Right renal pelvis (tissue), 4 donors: ENCODE data around the gene SMAD1. TPM values are rescaled to one million over a fixed set of nuclear protein-coding genes. Genes with fewer than 3 reads are reported as not detected.
"Not testable (repeated sequence)": the region's sequence is repeated elsewhere in the genome, so short reads cannot be mapped to it uniquely, and the experiment has no call there.

Experiments used
- DNase-seq, 4 donors: peaks; one replicate each; pipeline ENCODE4 v3.0.0-alpha.2; 2013; ENCODE audit warnings: low read depth in 4 of 4, low spot score in 3 of 4, missing footprints in 1 of 4
- polyA plus RNA-seq, 4 donors: library from polyadenylated mRNA; unstranded; fragments of 120-200 nt; gene quantifications; one replicate each; pipeline ENCODE4 v1.2.1, GENCODE V29; 2013; ENCODE audit not compliant: insufficient read length in 4 of 4

Gene SMAD1
- polyA plus RNA-seq, 4 donors: 54.9 to 71.8 (median 69.3) TPM

DNA sequence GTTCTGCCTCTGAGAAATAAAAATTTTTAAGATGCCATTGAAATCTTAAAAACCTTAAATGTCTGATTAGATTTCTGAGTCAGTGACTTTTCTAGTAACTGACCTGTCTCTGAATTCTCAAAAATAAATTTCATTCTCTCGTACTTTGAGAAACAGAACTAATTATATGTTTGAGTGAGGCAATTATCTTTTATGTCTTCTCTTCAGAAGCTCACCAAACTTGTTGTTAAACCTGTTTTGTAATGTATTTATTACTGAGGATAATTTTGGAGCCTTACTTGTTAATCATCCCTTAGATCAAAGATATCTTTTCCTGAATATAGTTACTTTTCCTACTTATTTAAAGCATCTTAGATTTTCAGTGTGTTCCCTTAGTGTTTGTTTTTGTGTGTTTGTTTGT lies 73.0 kb downstream of the SMAD1 start:
- no peak for DNase-seq

DNA sequence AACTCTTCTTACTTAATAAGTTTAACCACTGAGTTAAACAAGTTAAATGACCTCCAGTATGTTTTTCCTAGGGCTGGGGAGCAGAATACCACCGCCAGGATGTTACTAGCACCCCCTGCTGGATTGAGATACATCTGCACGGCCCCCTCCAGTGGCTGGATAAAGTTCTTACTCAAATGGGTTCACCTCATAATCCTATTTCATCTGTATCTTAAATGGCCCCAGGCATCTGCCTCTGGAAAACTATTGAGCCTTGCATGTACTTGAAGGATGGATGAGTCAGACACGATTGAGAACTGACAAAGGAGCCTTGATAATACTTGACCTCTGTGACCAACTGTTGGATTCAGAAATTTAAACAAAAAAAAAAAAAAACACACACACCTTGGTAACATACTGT lies 76.1 kb downstream of the SMAD1 start:
- peak in 2 of 4 donors; percentile 28 to 35 for DNase-seq

DNA sequence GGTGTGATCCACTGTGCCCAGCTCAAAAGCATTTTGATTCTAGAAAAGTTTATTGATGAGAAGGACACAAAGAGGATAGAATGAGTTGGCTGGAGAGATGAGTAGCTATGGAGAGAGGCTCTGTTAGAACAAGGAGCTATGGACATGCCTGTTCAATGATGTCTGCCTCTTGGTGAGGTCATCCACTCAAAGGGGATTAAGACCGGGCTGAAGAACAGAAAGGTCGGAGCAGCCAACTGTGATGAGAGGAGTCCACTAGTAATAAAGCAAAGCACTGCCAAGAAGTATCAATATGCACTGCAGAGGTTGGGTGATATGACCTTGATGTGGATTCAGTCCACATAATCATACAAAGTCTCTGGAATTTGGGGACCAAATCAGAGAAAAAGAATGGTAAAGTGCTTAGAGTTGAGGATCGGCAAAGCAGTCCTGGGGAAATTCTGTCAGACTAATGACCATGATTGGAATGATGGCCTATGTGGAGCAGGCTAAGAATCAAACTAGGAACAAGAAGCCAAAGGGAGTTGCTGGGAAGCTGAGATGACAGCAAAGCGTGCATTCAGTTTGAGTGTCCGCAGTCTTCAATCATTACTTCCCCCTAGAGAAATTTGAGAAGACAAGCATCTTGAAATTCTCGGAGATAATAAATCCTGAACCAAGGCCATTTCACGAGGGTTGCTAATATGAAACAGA lies 81.8 kb downstream of the SMAD1 start:
- DNase-seq: no peak

DNA sequence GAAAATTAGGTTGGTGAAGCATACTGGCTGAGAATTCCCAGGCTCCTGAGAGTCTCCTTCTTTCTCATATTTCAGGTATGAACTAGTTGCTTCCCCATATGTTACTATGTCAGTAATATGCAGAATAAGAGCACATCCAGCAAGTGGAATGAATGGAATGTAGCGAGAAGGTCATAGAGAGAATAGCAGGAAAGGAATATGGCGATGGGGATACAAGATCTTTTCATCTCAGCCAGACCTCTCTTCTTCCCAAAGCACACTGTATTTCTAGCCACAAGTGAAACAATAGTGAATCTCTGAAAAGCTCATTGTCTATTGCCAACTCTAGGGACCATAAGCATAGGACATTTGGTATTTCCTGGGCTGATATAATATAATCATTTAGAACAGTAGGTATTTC lies 82.9 kb downstream of the SMAD1 start:
- no peak for DNase-seq

DNA sequence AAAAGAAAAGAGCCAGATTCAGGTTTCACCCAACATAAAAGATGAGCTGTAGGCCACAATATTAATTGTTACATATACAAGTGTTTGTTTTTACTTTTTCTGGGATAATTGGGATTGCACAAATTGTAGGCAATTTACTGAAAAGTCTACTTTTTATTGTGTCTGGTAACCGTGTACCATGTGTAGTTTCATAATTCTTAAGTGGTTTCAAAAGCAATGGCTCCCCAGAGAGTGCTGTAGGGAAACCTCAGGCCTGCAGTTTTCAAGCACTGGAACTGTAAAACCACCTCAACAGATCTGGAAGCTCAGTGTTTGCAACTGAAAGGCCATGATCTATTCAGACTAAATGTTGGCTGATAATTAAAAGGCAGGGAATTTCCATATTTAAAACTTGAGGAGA lies 83.7 kb downstream of the SMAD1 start:
- DNase-seq: no peak

DNA sequence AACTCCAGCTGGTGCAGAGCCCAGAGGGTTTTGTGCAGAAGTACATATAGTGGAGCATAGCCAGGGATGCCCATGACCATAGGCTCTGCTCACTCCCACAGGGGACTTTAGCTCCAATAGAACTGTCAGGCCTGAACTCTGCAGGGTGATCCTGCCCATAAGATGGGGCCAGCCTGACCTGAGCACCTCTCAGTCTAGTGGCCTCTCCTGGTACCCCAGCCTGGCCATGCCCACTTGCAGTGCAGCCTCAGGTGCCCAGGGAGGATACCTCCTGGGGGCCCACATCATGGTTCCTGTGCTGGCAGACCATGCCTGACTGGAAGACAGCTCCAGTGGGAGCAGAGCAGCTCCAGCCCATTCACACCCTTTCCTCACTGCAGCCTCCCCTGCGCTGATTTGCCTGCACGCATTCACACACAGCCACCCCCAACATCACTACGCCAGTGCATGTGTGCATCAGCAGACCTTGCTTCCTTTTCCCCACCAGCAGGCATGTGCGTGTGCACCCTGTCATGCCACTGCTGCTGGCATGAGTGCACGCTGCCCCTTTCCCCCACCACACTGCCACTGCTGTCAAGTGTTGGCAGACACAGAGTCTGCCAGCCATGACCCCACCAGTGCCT lies 84.5 kb downstream of the SMAD1 start:
- DNase-seq: no peak

DNA sequence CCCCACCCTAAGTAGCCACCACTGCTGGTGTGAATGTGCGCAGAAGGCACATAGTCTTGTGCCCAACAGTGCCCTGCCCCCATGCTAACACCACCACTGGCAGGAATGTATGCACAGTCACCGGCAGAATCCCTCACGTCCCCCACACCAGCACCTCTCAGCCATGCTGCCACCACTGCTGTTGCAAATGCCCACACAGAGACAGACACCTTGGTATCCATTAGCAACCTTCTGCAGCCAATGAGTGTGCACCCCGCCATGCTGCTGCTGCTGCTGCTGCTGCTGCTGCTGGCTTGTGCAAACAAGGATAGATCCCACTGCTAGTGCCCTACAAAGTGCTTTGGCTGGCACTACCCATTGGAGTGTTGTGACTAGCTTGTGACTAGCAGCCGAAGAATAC lies 85.1 kb downstream of the SMAD1 start:
- no peak for DNase-seq

DNA sequence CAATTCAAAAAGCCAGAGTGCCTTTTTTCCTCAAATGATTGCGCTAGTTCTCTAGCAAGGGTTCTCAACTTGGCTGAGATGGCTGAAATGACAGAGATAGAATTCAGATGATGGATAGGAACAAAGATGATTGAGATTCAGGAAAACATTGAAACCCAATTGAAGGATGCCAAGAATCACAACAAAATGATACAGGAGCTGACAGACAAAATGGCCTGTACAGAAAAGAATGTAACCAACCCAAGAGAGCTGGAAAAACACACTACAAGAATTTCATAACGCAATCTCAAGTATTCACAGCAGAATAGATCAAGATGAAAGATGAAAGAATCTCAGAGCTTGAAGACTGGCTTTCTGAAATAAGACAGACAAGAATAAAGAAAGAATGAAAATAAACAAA lies 85.9 kb downstream of the SMAD1 start:
- DNase-seq: no peak

DNA sequence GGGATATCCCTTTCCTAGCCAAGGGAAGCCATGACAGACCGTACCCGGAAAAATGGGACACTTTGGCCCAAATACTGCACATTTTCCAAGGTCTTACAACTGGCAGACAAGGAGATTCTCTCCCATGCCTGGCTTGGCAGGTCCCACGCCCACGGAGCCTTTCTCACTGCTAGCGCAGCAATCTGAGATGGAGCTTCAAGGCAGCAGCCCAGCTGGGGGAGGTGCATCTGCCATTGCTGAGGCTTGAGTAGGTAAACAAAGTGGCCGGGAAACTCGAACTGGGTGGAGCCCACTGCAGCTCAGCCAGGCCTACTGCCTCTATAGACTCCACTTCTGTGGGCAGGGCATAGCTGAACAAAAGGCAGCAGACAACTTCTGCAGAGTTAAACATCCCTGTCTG lies 92.9 kb downstream of the SMAD1 start:
- DNase-seq: not testable (repeated sequence)

DNA sequence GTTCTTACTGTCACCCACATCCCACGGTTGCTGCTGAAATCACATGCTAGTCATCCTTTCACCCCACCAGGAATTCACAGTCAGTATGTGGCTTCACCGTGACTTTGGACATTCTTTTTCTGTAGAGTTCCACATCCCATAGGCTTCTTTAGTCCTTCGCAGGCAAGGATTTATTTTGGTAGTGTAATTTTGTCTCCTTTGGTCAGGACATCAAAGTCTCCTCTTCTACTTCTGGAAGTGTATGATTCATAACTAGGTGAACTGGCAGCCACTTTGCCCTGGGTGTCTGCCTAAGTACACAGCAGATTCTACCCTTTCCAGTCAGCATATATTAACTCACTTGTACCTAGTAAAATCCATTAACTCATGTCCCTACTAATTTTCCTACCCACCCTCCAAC lies 99.3 kb downstream of the SMAD1 start:
- DNase-seq: no peak

DNA sequence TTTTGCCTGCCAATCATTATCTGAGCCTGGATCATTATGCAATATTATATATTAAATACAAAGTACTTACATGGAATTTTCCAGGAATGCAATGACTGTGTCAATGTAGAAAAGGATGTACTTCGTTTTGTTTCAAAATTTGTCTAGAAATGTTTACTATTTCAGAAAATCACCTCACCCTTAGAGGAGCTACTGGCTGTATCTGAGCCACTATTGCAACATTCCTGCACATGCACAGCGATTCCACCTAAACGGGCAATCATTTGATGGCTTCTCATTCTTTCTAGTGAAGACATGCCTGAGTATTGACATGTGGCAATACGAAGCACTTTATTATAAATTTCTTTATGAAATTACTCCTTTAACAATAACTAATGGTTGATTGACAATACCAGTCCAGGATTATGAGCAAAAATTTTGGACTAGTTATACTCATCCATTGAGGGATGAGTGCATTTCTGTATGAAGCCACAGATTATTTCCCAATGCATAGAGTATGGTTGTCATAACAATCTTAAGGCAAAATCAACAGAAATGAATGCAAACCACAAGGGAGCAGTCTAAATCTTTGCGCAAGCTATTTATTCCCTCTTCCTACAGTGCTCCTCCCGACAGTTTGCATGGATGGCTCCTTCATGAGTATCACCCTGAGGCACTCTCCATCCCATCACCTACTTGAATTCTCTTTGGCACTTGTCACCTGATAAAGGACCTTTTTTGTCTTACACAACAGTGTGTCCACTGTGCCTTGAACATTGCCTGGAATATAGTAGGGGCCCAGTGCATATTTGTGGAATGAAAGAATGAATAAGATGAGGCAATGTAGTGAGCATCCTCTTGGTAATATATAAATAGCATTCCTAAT lies 101.8 kb downstream of the SMAD1 start:
- DNase-seq: no peak

DNA sequence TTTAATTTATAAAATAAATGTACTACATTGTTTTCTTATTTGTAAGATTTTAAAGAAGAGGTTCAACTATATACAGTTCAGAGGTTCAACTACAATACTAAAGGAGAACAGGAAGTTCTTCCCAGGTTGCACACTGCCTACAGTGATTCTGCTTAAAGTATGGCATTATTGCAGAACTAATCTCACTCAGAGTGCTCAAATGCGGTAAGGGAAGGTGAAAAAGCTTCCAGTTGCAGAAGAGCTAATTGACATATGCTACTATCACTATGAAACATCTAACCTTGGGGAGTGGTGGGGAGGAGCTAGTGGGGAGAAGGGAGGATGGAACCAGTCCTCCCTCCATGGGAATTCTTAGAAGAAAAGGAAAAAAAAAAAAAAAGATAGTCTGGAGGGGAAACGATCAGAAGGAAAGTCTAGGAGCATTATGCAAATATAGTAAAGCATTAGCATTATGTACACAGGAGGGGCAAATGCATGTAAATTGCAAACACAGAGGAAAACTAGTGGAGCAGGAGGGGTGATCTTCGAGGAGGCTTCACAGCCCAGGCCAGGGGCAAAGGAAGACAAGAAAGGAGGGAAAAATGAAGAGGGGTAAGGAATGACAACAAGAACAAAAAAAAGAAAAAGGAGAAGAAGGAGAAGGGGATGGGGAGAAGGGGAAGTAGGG lies 105.6 kb downstream of the SMAD1 start:
- DNase-seq: no peak

DNA sequence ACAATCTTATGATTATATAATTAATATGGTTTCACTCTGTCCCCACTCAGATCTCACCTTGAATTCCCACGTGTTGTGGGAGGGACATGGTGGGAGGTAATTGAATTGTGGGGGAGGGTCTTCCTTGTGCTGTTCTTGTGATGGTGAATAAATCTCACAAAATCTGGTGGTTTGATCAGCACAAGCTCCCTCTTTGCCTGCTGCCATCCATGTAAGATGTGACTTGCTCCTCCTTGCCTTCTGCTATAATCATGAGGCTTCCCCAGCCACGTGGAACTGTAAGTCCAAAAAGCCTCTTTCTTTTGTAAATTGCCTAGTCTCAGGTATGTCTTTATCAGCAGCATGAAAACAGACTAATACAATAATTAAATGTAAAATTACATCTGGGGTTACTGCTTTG lies 107.7 kb downstream of the SMAD1 start:
- DNase-seq: not testable (repeated sequence)

DNA sequence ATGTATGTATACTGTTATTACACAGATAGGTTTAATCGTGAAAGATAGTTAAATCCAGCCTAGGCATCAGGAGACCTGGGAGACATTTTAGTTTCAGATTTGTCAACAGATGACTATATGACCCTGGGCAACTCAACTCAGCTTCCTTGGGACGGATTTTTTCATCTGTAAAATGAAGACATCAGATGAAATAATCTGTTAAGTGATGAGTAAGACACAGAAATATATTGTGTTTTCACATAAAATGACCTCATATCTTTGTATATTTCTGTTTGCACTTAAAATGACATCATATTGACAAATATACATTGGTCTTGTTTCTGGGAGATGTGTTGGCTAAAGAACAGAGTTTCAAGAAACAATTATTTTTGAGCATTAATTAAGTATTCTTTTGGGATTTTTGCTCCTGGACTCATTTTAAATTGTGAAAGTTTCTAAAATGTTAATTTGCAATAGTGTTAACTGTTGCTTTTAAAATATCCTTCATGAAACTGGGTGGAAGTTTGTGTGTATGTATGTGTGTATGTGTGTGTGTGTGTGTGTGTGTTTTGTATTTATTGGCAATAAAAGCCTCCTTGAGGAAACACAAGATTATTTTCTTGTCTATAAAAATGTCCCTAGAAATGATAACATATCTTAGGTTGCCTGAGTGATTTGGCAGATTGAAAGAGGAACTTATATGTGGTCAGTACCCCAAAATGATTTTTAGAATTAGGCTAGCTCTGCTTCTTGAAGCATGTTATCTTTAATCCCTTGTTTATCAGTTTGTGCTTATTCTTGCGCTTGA lies 108.5 kb downstream of the SMAD1 start:
- DNase-seq: no peak

DNA sequence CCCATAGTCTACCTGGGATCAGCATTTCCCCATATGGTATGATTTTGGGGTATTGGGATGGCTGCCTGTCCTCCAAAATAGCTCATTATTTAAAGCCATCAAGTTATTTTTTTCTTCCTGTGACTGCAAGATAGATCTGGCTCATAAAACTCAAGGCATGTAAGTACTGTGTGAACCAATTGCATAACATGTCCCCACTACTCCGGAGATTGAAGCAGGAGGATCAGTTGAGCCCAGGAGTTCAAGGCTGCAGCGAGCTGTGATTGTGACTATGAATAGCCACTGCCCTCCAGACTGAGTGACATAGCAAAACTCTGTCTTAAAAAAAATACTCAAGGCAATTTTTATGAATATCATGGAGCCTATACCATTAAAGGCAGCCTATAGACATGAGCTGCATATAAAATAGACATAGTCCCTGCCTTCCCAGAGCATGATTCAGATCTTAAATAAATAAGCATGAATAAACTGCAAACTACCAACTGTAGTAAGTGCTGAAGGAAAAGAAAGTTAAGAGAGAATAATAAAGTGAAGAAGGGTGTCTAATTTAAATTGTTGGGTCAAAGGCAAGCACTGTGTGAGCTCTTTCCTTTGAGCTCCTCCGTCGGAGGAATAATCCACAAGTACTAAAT lies 120.6 kb downstream of the SMAD1 start:
- no peak for DNase-seq

DNA sequence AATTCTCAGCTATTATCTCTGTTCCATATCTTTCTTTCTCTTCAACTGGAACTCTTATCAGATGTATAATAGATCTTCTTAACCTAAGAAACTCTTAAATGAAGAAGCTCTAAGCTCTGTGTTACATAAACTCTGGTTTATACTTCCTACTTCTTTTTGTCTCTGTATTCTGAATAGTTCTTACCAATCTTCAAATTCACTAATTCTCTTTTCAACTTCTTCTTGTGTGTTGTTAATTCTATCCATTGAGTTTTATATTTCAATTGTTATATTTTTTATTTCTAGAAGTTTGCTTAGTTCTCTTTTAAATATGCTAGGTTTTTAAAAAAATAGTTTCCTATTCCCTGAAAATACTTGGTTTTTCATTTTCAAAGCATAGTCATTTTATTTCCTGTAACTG lies 124.3 kb downstream of the SMAD1 start:
- DNase-seq: no peak
